ENCODE measurements around the gene CRELD2.

Gene CRELD2

DNA sequence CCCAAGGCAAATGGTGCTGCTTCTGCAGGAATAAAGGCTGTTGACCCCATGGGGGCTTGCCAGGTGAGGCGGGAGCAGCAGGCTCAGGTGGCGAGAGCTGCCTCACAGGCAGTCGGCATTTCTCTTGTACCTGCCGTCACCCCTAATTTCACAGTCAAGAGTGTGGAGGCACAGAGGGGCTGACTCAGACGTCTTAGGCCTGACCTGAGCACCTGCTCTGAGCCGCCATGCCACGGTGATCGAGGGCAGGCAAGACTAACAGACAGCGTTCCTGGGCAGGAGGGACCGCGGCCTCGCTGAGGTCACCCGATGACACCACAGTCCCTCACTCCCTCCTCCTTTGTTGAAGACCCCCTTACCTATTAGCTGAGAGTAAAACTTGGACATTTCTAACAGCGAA lies 5.4 kb upstream of the CRELD2 start:
- no peaks in the 10 kb centered on the region for H3K27me3 ChIP-seq (ENCODE audit: insufficient read depth, poor library complexity, severe bottlenecking)
- no peak overlapping the region for H3K4me3 ChIP-seq (ENCODE audit: severe bottlenecking)
- no peaks in the 10 kb centered on the region for H3K9me3 ChIP-seq (ENCODE audit: severe bottlenecking)
- TF ChIP-seq, protein P1, sequence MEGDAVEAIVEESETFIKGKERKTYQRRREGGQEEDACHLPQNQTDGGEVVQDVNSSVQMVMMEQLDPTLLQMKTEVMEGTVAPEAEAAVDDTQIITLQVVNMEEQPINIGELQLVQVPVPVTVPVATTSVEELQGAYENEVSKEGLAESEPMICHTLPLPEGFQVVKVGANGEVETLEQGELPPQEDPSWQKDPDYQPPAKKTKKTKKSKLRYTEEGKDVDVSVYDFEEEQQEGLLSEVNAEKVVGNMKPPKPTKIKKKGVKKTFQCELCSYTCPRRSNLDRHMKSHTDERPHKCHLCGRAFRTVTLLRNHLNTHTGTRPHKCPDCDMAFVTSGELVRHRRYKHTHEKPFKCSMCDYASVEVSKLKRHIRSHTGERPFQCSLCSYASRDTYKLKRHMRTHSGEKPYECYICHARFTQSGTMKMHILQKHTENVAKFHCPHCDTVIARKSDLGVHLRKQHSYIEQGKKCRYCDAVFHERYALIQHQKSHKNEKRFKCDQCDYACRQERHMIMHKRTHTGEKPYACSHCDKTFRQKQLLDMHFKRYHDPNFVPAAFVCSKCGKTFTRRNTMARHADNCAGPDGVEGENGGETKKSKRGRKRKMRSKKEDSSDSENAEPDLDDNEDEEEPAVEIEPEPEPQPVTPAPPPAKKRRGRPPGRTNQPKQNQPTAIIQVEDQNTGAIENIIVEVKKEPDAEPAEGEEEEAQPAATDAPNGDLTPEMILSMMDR (IDR thresholded peaks at IDR 0.05; ENCODE audit: poor library complexity, severe bottlenecking) = no peak
- ATAC-seq (ENCODE audit: low read depth) (no peak), DNase-seq (ENCODE audit: low spot score) (no peak)
- no peak overlapping the region for H3K27ac ChIP-seq (ENCODE audit: poor library complexity, severe bottlenecking)
- peaks cover 70% of the 10 kb centered on the region for H3K36me3 ChIP-seq (ENCODE audit: low read depth)
- H3K4me1 ChIP-seq (ENCODE audit: insufficient read depth, poor library complexity, severe bottlenecking) = no peaks in the 10 kb centered on the region

DNA sequence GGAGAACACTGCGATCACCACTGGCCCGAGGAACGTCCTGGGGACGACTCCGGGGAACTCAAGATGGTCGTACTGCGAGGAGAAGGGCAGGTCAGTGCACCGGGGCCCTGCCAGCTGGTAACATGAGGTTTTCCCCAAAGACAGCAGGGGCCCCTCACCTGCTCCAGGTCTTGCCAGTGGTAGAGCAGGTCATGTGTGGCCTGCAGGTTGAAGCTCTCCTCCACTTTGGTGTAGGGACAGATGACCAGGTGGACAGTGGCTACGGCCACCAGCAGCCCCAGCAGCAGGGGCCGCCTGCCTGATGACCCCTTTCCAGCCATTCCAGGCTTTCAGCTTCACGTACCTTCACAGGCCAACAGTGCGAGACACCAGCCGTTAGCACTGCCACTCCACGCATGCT lies 5.0 kb upstream of the CRELD2 start:
- TF ChIP-seq, protein P1 (IDR thresholded peaks at IDR 0.05; ENCODE audit: poor library complexity, severe bottlenecking) = no peak
- DNase-seq (ENCODE audit: low spot score) (peak; percentile 45), ATAC-seq (ENCODE audit: low read depth) (no peak)
- Histone ChIP-seq H3K27ac (ENCODE audit: poor library complexity, severe bottlenecking) (no peak overlapping the region), H3K36me3 (ENCODE audit: low read depth) (peaks cover 67% of the 10 kb centered on the region), H3K27me3 (ENCODE audit: insufficient read depth, poor library complexity, severe bottlenecking) (no peaks in the 10 kb centered on the region), H3K4me1 (ENCODE audit: insufficient read depth, poor library complexity, severe bottlenecking) (no peaks in the 10 kb centered on the region), H3K4me3 (ENCODE audit: severe bottlenecking) (no peak overlapping the region), H3K9me3 (ENCODE audit: severe bottlenecking) (no peaks in the 10 kb centered on the region)

DNA sequence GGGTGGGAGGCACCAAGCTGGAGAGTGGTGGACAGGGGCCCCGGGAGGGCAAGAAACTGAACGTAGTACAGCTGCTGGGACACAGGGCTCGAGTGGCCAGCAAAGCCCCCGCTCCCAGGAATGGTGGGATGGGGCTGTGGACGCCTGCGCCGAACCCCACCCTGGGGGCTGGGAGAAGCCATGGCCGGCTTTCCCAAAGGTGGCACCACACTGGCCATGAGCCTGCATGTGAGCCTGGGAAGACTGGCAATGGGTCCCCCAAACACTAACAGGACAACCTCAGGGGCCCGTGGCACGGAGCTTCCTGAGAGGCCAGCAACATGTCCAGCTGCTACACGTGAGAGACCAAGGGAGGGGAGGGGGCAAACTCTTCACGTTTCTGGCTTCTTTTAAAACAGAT lies 4.2 kb upstream of the CRELD2 start:
- H3K4me3 ChIP-seq (ENCODE audit: severe bottlenecking) = no peak overlapping the region
- H3K27ac ChIP-seq (ENCODE audit: poor library complexity, severe bottlenecking) = no peak overlapping the region
- ATAC-seq (ENCODE audit: low read depth) (no peak), DNase-seq (ENCODE audit: low spot score) (peak; percentile 42)
- TF ChIP-seq, protein P1 (IDR thresholded peaks at IDR 0.05; ENCODE audit: poor library complexity, severe bottlenecking) = no peak
- H3K27me3 ChIP-seq (ENCODE audit: insufficient read depth, poor library complexity, severe bottlenecking) = no peaks in the 10 kb centered on the region
- no peaks in the 10 kb centered on the region for H3K9me3 ChIP-seq (ENCODE audit: severe bottlenecking)
- H3K36me3 ChIP-seq (ENCODE audit: low read depth) = peaks cover 62% of the 10 kb centered on the region
- no peaks in the 10 kb centered on the region for H3K4me1 ChIP-seq (ENCODE audit: insufficient read depth, poor library complexity, severe bottlenecking)

DNA sequence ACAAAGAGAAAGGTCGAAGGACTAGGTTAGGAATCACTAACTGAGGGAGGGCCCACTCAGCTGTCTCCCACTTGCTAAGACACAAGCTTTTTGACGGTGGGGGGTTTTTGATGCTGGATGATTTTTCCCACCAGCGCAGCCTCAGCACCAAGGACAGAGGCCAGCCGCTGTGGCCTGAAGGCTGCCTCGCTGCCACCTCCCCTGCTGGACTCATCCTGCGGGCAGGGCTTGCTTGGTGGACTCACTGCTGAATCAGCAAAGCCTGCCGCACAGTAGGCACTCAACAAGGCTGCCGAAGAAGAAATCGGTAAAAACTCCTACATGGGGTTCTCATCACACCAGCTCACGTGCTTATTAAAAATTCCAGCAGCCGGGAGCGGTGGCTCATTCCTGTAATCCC lies 2.8 kb upstream of the CRELD2 start:
- Histone ChIP-seq H3K4me1 (ENCODE audit: insufficient read depth, poor library complexity, severe bottlenecking) (no peaks in the 10 kb centered on the region), H3K36me3 (ENCODE audit: low read depth) (peaks cover 55% of the 10 kb centered on the region), H3K27ac (ENCODE audit: poor library complexity, severe bottlenecking) (no peak overlapping the region), H3K4me3 (ENCODE audit: severe bottlenecking) (no peak overlapping the region), H3K27me3 (ENCODE audit: insufficient read depth, poor library complexity, severe bottlenecking) (no peaks in the 10 kb centered on the region), H3K9me3 (ENCODE audit: severe bottlenecking) (no peaks in the 10 kb centered on the region)
- ATAC-seq (ENCODE audit: low read depth) (no peak), DNase-seq (ENCODE audit: low spot score) (no peak)
- TF ChIP-seq, protein P1 (IDR thresholded peaks at IDR 0.05; ENCODE audit: poor library complexity, severe bottlenecking) = no peak

DNA sequence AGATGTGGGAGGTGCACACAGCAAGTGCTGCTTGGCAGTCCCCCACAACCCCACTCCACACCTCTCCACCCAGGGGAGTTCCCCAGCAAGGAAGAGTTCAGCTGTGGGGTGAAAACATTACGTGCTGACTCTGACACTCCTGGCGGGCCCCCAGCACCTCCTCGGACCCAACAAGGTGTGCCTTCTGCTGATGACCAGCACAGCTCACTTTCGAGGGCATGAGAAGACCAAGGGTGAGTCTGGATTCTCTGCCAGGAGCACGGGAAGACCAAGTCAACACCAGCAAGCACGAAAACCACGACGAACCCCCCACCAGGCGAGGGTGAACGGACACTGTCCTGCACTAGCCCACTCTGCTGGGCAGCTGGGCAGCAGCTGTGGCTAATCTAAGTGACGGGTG lies 1.6 kb upstream of the CRELD2 start:
- TF ChIP-seq, protein P1 (IDR thresholded peaks at IDR 0.05; ENCODE audit: poor library complexity, severe bottlenecking) = no peak
- Histone ChIP-seq H3K27ac (ENCODE audit: poor library complexity, severe bottlenecking) (no peak overlapping the region), H3K4me3 (ENCODE audit: severe bottlenecking) (peak overlapping the region; percentile 81), H3K9me3 (ENCODE audit: severe bottlenecking) (no peaks in the 10 kb centered on the region), H3K36me3 (ENCODE audit: low read depth) (peaks cover 55% of the 10 kb centered on the region), H3K4me1 (ENCODE audit: insufficient read depth, poor library complexity, severe bottlenecking) (no peaks in the 10 kb centered on the region), H3K27me3 (ENCODE audit: insufficient read depth, poor library complexity, severe bottlenecking) (no peaks in the 10 kb centered on the region)
- ATAC-seq (ENCODE audit: low read depth) = no peak
- DNase-seq (ENCODE audit: low spot score) = no peak
